GM04503 (cell line): ENCODE results near the gene TPH1.

Experiments used
- DNase-seq: peaks from one replicate; pipeline ENCODE4 v3.0.0-alpha.2; 2012; ENCODE audit warnings: low read depth

Gene TPH1

GRCh38 chr11:18046116-18046777, at the start of gene TPH1:
Gene TPH1, minus strand, starts transcription at chr11:18046269. Its CDS starts 5,507 bp downstream, at chr11:18040762.
- no peak for DNase-seq

- DNase-seq: no peak
Observed at GRCh38 chr11:18093959-18094358, 47.9 kb upstream of the TPH1 start.

- no peak for DNase-seq
Observed at GRCh38 chr11:18091731-18092130, 45.7 kb upstream of the TPH1 start.

GRCh38 chr11:18088966-18089365, 42.9 kb upstream of the TPH1 start:
- DNase-seq: no peak

GRCh38 chr11:18088366-18088765, 42.3 kb upstream of the TPH1 start:
- no peak for DNase-seq

GRCh38 chr11:18081551-18081950, 35.5 kb upstream of the TPH1 start:
- DNase-seq: no peak

- no peak for DNase-seq
Observed at GRCh38 chr11:18080451-18080850, 34.4 kb upstream of the TPH1 start.

- no peak for DNase-seq
Observed at GRCh38 chr11:18078909-18079308, 32.8 kb upstream of the TPH1 start.

GRCh38 chr11:18075444-18075843, 29.4 kb upstream of the TPH1 start:
- no peak for DNase-seq

GRCh38 chr11:18071098-18071705, 25.1 kb upstream of the TPH1 start:
- DNase-seq: no peak

GRCh38 chr11:18067372-18067771, 21.3 kb upstream of the TPH1 start:
- DNase-seq: no peak

- DNase-seq: no peak
Observed at GRCh38 chr11:18066626-18067025, 20.6 kb upstream of the TPH1 start.

- DNase-seq: no peak
Observed at GRCh38 chr11:18065572-18065971, 19.5 kb upstream of the TPH1 start.

- DNase-seq: no peak
Observed at GRCh38 chr11:18064450-18065054, 18.5 kb upstream of the TPH1 start.

- DNase-seq: no peak
Observed at GRCh38 chr11:18063862-18064434, 17.9 kb upstream of the TPH1 start.

- no peak for DNase-seq
Observed at GRCh38 chr11:18063125-18063524, 17.1 kb upstream of the TPH1 start.

- DNase-seq: no peak
Observed at GRCh38 chr11:18061351-18061750, 15.3 kb upstream of the TPH1 start.

GRCh38 chr11:18056561-18057181, 10.6 kb upstream of the TPH1 start:
- no peak for DNase-seq

GRCh38 chr11:18054511-18055103, 8.5 kb upstream of the TPH1 start:
- DNase-seq: no peak

- no peak for DNase-seq
Observed at GRCh38 chr11:18050848-18051247, 4.8 kb upstream of the TPH1 start.

- DNase-seq: no peak
Observed at GRCh38 chr11:18036456-18036855, 9.6 kb downstream of the TPH1 start.

GRCh38 chr11:18027475-18027874, 18.6 kb downstream of the TPH1 start:
- DNase-seq: no peak
